Measurements from ENCODE around the gene CADM1.

The CADM1 gene

DNA sequence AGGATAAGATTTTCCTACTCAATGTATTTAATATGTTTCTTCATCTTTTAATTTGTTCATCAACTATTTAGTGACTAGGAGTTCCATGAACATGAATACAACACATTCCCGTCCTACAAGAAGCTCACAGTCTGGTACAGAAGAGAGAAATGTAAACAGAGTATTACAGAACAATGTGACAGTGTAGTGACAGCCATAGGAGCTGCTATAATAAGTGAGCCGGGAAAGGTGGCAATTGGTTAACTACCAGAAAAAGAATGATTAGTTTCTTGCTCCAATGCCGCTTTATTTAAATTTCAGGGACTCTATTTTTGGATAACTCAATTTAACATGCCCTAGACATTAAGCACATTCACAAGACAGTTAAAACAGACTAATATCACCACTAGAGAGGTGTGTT lies 192.3 kb downstream of the CADM1 start:
- no peak for DNase-seq

DNA sequence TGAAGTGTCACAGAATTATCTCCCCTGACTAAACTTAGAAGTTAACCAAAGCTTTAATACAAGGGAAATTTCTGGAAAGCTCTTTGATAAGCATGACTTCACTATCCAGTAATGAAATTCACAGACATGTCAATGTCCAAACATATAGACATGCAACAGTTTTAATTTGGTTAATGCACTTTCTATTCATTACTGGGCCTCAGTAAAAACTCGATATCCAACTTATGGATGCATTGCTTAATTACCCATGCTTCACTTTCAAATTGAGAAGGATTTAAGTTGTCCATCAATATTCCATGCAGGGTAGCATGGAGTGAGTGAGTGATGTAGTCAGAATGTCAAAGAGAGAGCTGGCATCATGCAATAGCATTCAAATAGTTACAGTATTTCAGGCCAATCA lies 197.5 kb downstream of the CADM1 start:
- DNase-seq, result no peak

GRCh38 chr11:115304774-115305472 lies 199.3 kb downstream of the CADM1 start:
- DNase-seq, result no peak

GRCh38 chr11:115303929-115304531 lies 200.2 kb downstream of the CADM1 start:
- DNase-seq, result no peak

DNA sequence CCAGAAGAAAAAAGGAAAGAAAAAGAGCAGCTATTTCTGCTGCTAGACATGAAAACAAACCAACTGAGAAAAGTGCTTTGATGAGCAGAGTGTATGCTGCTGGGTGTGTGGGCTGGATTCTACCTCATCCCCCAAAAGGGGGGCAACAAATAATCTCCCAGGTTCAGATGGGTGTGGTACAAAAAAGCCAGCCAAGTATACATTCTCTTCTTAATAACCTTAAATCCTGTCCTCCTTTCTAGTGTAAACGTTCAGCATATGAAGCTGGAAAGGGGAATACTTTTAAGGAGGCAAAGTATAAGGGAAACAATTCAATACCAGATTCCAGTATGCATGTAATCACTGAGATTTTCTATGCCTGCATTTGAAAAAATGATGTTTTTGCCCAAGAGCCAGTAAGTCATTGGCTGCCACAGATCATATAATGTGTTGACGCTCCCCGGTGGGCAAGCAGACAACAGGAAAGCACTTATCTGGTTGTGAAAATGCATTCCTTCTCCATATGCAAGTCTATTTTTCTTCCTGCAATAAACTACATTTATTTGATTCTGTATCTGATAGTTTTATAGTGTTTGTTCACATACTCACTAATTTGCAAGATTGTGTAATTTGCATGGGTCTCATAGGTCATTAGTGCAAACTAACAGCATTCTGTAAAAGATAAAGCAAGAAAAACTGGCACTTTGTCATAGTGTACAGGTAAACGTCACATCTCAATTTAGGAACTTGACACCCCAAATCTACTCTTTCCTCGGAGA lies 201.1 kb downstream of the CADM1 start:
- no peak for DNase-seq

DNA sequence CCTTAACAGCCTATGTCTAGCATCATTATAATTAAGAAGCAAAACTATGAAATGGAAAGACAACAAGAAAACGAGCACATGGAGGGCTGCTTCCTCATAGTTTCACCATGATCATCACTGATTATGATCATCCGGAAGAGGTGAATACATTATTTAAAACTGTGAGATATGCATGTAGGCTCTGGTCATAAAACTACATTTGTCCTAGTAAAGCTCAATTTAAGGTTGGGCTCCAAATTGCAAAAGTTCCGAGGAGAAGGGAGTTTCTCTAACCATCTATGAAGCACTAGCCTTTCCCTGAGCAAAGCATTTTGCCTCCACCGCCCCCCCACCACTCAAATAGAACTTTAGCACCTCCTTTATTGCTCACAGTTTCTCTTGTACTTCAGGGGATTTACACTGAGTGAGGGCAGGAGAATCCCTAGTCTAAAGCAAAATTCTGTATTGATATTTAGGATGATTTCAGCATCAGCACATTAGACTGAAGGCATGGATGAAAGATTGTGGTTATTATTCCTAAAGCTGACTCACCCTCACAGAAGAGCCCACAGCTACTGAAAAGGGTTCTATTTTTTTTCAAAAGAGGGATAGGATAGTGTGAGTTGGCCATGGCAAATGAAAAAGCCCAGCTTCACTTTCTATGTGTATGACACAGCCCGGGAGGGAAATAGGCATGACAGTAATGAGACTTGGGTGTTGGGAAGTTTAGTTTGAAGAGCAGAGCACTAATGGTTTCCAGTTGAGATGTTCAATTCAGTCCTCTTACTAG lies 203.4 kb downstream of the CADM1 start:
- DNase-seq, result no peak

GRCh38 chr11:115298300-115299012 lies 205.8 kb downstream of the CADM1 start:
- DNase-seq, result no peak

DNA sequence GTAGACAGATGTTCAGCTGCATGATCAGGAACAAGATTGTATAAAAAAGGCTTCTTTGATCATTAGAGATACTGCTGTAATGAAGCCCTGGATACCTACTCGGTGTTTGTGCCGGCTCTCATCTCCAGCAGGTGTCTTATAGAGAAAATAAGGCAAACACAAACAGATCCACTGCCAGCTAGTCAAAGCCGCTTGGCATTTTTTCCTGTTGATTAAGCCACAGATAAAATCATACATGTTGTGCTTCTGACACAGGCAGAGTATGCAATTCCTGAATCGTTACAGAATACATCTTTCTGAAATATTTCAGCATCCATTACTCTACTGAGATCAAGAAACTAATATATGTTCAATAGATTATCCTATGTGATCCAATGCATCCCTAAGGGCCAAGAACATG lies 206.9 kb downstream of the CADM1 start:
- DNase-seq, result no peak

DNA sequence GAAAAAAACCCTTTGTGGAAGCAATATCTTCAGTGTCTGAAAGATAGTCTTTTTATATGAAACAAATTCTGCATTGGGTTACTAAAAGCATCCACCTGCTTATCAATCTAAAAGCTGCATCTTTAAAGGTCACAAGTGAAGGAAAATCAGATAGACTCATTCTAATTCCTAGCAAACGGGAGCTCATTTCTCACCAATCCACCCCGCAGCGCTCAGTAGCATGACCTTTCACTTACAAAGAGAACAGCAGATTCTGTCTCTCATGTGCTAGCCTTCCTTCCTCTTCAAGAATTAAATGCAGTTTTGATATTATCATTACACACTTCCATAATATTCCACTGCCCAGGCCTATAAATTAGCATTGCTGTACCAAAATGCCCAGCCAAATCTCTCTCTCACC lies 212.9 kb downstream of the CADM1 start:
- DNase-seq, result no peak

DNA sequence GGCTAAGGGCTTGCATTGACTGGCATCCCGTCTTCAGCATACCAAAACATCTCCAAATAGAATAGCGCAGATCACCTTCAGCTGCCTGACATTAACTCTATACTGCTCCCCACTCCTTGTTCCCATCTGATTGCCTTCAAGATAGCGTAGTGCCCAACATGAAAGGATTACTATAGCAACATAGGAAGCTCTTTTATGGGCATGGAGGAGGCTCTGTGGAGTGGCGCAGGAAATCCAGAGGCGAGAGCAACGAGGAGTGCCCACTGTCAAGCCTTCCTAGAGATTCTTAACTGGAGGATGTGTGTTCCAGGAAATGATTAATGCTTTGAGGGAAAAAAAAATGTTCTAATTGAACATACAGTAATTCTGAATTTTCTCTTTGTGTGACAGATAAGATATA lies 213.3 kb downstream of the CADM1 start:
- DNase-seq, result no peak

- no peak for DNase-seq
Measured at GRCh38 chr11:115290479-115290878, 213.7 kb downstream of the CADM1 start.

GRCh38 chr11:115287266-115287665 lies 216.9 kb downstream of the CADM1 start:
- no peak for DNase-seq

- no peak for DNase-seq
Measured at GRCh38 chr11:115286614-115287013, 217.6 kb downstream of the CADM1 start.

DNA sequence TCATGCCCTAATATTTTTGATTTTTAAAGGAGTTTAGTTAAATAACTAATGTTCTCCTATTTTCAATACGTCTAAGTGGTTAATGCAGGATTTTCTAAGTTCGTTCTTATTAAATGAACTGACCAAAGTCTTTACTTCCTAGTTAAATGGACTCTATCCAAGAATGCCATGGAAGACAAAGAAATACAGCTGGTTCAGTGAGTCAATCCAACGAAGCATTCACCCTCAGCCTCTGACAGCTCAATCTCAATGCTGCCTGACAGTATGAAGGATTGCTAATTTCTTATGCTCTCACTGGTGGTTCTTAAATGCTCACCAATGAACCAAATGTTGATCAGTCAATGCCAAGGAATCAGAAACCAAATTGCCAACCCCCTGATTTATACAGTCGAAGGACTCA lies 219.4 kb downstream of the CADM1 start:
- DNase-seq, result no peak

GRCh38 chr11:115282923-115283322 lies 221.3 kb downstream of the CADM1 start:
- DNase-seq, result no peak

GRCh38 chr11:115280775-115281174 lies 223.4 kb downstream of the CADM1 start:
- DNase-seq, result no peak

DNA sequence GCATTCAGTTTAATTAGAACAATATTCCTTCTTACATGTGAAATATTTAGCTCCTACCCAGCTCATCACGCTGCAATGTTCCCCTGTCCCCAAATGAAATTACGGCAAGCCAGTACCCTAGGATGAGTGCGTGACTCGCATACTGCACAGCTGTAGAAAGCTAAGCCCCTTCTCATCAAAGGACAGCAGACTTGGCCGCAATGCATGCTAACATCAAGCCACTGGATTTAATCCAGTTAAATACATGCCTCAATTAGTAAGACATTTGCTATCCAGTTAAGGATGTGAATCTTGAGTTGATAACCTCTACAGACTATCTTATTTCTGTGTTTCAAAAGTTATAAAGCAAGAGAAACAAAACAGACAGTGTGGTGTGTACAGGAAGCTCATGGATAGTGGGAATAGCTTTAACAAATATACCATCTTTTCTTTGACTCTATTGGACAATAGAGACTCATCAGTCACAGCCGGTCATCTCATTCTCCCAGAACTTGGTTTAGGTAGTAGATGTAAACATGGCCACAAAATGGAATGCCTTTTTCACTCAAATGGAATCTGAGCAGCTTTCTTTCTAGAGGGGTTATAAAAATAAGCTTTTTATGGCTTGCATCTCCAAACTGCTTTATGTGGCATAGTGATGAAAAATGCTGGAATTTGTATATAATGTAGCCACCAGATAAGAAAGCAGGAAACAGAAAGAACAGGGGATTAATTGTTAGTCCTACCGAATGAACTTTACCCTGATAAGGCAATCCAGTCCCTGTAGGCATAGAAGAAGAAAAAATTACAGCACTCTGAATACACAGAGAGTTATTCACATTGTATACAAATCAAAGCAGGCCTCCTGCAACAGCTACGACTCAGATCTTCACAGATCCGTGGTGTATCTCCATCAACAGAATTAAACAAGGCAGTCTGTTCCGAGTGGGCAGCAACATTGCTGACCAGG lies 224.1 kb downstream of the CADM1 start:
- no peak for DNase-seq

GRCh38 chr11:115276799-115277198 lies 227.4 kb downstream of the CADM1 start:
- no peak for DNase-seq

GRCh38 chr11:115276191-115276590 lies 228.0 kb downstream of the CADM1 start:
- no peak for DNase-seq

- DNase-seq, result no peak
Measured at GRCh38 chr11:115275045-115275444, 229.2 kb downstream of the CADM1 start.

GRCh38 chr11:115272925-115273324 lies 231.3 kb downstream of the CADM1 start:
- DNase-seq, result no peak

DNA sequence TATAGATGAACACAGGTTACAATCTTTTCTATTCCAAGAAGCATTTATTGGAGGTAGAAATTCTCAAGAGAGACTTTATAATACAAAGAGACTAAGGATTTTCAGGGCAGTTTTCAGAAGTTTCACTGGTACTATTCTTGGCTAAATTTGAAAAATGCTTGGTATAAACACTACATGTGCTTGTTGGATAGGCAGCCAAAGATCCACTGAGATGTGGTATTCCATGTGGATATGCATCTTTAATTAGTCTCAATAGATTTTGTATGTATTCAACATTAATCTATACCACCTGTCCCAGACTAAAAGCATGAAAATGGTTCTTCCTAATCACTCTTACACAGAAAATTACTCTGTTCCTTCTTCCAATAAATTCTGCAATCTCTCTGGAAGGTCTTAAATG lies 232.6 kb downstream of the CADM1 start:
- DNase-seq, result no peak
